Measurements from ENCODE around the gene CPNE1.
A peak's percentile ranks its signal among the peaks of the same experiment; 100 is the strongest.
"Not testable (repeated sequence)": the region's sequence is repeated elsewhere in the genome, so short reads cannot be mapped to it uniquely, and the experiment has no call there.

The CPNE1 gene

GRCh38 chr20:35664466-35665206 lies at the start of gene CPNE1, which contains the start of gene RBM12:
Gene CPNE1 (minus strand): TSS chr20:35664900. CDS start chr20:35632923, 31,977 bp downstream.
Gene RBM12 (minus strand): TSS chr20:35664900. CDS start chr20:35655322, 9,578 bp downstream.
- DNase-seq, result peak; percentile 94

- no peak for DNase-seq
Observed at GRCh38 chr20:35714127-35714526, 49.4 kb upstream of the CPNE1 start.

- DNase-seq, result not testable (repeated sequence)
Observed at GRCh38 chr20:35713120-35713519, 48.4 kb upstream of the CPNE1 start.

- no peak for DNase-seq
Observed at GRCh38 chr20:35711588-35712209, 47.0 kb upstream of the CPNE1 start.

GRCh38 chr20:35710884-35711587 lies 46.3 kb upstream of the CPNE1 start:
- DNase-seq, result no peak

GRCh38 chr20:35710039-35710438 lies 45.3 kb upstream of the CPNE1 start:
- DNase-seq, result no peak

- no peak for DNase-seq
Observed at GRCh38 chr20:35709259-35709658, 44.6 kb upstream of the CPNE1 start.

- DNase-seq, result no peak
Observed at GRCh38 chr20:35708502-35708901, 43.8 kb upstream of the CPNE1 start.

- DNase-seq, result not testable (repeated sequence)
Observed at GRCh38 chr20:35706591-35707529, 42.2 kb upstream of the CPNE1 start.

- not testable (repeated sequence) for DNase-seq
Observed at GRCh38 chr20:35705894-35706293, 41.2 kb upstream of the CPNE1 start.

- no peak for DNase-seq
Observed at GRCh38 chr20:35704514-35705261, 40.0 kb upstream of the CPNE1 start.

GRCh38 chr20:35702824-35703695 lies 38.4 kb upstream of the CPNE1 start:
- no peak for DNase-seq

- no peak for DNase-seq
Observed at GRCh38 chr20:35702051-35702823, 37.5 kb upstream of the CPNE1 start.

GRCh38 chr20:35700625-35701148 lies 36.0 kb upstream of the CPNE1 start:
- DNase-seq, result no peak

GRCh38 chr20:35699957-35700624 lies 35.4 kb upstream of the CPNE1 start:
- no peak for DNase-seq

- peak; percentile 89 for DNase-seq
Observed at GRCh38 chr20:35699127-35699956, 34.6 kb upstream of the CPNE1 start, which contains the start of the genes NFS1 and ROMO1. Gene NFS1 (minus strand): TSS chr20:35699352. CDS start chr20:35699288, 64 bp downstream. Gene ROMO1 (plus strand): TSS chr20:35699405. CDS start chr20:35699633, 228 bp downstream.

GRCh38 chr20:35698298-35699126 lies 33.8 kb upstream of the CPNE1 start:
- DNase-seq, result no peak

Data from activated naive CD4-positive, alpha-beta T cell treated with Interleukin-2 at 50 U/mL for 16 hours (primary cell).